ENCODE data around the gene TUBAL3.

The TUBAL3 gene

GRCh38 chr10:5373891-5374611 lies 30.6 kb downstream of the TUBAL3 start:
- DNase-seq = no peak

DNA sequence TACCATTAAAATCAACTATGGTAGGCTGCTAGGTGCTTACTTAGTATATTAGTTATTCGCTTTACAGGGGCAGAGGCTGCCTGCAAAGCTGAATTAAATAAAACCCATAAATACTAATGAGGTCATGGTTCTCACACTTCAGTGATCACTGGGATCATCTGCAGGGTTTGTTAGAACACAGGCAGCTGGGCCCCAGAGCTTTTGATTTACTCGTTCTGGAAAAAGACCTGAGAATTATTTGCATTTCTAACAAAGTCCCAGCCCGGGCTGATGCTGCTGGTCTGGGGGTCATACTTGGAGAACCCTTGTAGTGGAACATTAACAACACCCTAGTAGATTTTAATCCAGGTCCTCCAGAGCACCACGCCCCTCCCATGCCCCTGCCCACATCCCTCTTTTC lies 31.3 kb downstream of the TUBAL3 start:
- DNase-seq = no peak

DNA sequence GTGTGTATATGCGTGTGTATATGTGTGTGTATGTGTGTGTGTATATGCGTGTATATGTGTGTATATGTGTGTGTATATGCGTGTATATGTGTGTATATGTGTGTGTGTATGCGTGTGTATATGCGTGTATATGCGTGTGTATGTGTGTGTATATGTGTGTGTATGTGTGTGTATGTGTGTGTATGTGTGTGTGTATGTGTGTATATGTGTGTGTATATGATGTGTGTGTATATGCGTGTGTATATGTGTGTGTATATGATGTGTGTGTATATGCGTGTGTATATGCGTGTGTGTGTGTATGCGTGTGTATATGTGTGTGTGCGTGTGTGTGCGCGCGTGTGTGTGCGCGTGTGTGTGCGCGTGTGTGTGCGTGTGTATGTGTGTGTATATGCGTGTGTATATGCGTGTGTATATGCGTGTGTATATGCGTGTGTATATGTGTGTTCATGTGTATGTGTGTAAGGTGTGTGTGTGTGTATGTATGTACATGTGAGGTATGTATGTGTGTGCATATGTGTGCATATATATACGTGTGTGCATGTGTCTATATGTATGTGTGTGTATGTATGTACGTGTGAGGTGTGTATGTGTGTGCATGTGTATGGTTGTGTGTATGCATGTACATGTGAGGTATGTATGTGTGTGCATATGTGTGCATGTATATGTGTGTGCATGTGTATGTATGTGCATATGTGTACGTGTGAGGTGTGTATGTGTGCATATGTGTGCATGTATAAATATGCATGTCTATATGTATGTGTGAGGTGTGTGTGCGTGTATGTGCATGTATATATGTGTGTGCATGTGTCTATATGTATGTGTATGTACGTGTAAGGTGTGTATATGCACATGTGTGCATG lies 33.9 kb downstream of the TUBAL3 start:
- no peak for DNase-seq

DNA sequence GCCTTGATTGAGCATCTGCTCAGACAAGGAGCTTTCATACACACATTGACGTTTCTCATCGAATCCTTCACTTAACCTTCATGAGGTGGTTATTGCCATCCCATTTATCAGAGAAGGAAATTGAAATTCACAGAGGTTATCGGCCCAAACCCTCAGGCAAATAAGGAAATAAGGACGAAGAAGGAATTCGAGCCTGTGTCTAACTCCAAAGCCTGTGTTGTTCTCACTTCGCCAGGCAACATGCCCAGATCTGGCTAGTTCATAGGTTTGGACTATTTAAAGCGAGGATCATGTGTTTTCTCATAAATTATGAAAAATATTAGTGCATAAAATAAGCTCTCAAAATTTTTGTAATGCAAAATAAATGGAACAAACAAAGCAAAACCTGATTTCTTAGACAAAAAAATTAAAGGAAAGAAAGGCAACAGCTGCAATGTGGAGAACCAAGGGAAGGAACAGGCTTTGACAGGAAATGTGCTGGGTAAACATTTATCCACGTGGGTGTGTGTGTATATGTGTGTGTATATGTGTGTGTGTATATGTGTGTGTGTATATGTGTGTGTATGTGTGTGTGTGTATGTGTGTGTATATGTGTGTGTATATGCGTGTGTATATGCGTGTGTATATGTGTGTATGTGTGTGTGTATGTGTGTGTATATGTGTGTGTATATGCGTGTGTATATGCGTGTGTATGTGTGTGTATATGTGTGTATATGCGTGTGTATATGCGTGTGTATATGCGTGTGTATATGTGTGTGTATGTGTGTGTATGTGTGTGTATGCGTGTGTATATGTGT lies 35.1 kb downstream of the TUBAL3 start:
- no peak for DNase-seq

DNA sequence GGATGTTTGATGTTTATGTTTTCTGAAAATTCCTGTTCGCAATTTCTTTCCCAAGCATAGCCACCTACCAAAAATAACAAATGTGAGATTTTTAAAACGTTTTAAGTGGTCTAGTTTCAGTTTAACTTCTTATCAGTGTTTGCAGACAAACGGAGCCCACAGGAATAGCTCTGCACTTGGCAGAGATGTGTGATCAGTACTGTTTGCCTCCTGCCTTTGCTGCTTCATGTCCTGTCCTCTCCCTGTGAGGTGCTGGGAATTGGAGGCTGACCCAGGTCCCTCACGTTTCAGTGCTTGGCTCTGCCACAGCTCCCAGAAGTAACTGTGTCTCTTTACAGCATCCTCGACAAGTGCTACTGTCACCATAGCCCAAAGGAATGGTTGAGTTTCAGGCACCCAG lies 38.7 kb downstream of the TUBAL3 start:
- DNase-seq = no peak

DNA sequence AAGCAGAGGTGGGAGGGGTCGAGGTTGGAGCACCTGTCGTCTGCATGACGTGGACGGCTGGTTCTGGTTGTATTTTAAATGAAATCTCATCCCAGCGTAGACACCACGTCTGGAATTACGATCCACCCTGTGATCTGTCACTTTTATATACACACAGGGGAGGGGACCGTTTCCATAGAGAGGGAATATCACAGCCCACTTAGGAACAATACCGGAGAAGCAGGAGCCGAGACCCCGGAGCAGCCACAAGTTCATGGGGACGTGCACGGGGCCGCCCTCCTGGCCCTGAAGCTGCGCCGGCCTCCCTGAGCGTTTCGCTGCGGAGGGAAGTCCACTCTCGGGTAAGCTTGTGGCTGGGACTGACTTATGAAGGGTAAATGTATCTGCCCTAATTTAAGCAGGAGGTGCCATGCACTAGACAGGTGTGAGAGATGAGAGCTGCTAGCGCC lies 39.7 kb downstream of the TUBAL3 start, which contains the start of gene UCN3:
UCN3 (plus strand) TSS at position 77 of the 449 bp plus-strand sequence. CDS start 8,755 bp downstream, outside the sequence.
- no peak for DNase-seq

DNA sequence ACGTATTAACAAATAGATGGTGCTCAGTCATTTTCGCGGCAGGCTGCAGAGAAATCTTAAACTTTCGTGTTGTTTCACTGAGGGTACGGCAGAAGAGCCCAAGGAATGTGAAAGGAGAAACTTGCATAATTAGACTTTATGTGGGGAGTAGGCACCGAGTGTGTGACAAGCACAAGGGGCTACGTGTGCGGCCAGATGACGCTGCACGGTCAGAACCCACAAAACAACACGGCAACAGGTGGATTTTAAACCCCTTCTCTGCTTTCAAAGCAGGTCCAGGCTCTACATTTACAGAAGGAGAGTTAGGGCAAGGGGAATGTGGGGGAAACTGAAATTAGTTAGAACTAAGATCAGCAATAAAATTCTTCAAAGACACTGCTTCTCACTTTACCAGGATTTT lies 40.3 kb downstream of the TUBAL3 start:
- no peak for DNase-seq

DNA sequence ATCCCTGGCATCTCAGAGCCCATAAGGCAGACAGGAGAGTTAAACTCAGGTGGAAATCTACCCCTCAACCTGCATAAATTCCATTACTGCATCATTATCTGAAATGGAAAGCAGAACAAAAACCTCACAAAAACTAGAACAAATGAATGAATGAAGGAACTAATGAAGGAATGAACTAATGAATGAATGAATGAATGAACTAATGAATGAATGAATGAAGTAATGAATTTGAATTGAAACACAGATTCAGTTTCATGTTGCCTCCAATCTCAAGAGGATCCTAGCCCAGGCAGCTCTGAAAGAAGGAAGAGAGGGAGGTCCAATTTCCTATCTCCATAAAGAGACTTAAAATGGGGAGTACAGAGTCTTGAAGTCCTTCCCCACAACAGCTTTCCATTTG lies 41.8 kb downstream of the TUBAL3 start:
- DNase-seq = no peak

GRCh38 chr10:5361966-5362365 lies 42.7 kb downstream of the TUBAL3 start:
- DNase-seq = no peak

DNA sequence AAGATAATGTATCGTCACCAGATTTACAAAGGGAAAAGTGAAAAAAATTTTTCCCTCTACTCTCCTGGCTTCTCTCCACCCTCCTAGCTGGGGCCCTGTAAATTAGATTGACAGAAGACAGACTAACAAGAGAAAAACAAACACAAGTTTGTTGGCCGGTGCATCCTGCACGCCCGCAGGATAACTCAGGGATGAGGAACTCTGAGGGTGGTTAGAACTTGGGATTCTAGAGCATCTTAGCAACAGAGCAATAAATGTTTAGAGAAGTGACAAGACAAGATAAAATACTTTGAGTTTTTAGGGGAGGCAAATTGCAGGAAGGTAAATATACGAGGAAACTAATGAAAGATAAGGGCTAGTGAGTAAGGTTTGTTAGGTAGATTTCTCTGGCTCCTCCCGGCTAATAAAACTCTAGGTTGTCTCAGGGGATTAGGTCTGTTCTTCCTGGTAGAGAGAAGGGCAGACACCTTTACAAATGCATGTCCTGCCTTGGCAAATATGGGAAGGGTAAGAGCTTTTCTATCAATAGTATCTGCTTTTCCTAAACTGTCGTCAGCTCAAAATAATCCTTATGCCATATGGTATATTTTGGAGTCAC lies 44.2 kb downstream of the TUBAL3 start:
- DNase-seq = no peak

GRCh38 chr10:5356302-5356763 lies 48.3 kb downstream of the TUBAL3 start:
- DNase-seq = no peak

DNA sequence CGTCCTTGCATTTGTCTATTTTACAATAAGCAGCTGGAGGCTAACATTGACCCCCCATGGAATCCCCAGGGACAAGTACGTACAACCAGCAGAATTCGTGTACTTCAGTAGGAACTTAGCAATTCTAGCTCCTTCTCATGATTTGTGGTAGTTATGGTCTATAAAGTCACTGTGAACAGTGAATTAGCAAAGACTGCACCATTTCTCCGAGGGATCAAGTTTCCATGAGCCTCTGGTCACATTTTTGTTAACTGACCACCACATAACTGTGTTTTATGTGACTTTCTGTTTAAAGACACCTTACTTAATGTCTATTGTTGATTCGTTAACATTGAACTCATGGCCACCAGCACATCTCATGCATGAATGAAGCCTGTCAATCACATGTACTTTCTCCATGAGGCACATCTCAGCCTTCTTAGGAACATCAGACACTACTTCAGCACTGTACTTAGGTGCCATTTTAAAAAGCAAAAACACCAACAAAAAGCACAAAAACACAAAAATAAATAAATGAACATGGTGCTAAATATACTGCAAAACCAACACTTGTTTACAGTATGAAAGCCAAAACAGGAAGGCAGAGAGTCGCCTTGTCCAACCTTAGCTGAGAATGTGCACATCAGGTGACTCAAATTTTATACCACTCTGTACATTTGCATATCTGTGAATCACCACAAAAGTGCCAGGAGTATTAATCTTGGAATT lies 48.9 kb downstream of the TUBAL3 start:
- no peak for DNase-seq

DNA sequence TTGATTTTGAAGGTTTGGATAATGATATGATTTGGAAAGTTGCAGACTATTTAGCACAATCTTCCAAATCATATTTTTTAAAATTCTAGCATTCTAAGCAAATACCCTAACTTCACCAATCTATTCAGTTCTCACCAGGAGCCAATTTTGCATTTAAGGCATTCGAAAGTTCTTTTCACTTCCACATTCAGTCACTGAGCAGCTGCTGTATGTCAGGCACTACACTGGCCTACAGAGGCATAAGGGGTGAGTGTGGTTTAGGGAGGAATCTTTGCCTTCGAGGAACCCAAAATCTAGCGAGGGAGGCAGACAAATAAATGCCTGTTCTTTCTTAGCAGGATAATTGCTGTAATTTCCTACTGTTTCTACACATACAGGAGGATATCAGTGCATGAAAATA lies 50.6 kb downstream of the TUBAL3 start:
- DNase-seq = no peak

DNA sequence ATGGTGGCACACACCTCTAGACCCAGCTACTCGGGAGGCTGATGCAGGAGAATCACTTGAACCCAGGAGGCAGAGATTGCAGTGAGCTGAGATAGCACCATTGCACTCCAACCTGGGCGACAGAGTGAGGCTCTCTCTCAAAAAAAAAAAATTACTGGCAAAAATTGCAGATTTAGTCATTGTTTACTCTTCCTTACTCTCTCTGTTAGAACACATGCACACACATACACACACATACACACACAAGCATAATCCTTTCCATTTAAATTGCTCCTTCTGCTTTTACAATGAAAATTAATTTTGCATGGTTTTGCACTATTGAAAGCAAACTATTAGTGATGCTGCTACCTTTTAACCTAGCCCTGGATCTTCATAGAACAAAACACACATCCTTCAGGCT lies 55.3 kb downstream of the TUBAL3 start:
- no peak for DNase-seq

GRCh38 chr10:5346881-5347280 lies 57.7 kb downstream of the TUBAL3 start:
- no peak for DNase-seq

GRCh38 chr10:5344746-5345145 lies 59.9 kb downstream of the TUBAL3 start:
- DNase-seq = no peak

- DNase-seq = no peak
These were observed 60.6 kb downstream of the TUBAL3 start for GRCh38 chr10:5343979-5344378.

- peak; percentile 23 for DNase-seq
These were observed 61.1 kb downstream of the TUBAL3 start for GRCh38 chr10:5343561-5343960.

All from CD4-positive, alpha-beta T cell treated with Interleukin-12 subunit alpha and Interleukin-12 subunit beta, for 1 hour (primary cell).